ENCODE data around the gene SYNE2.

The SYNE2 gene

GRCh38 chr14:64220466-64220865 is 367.7 kb downstream of the SYNE2 start:
- Histone ChIP-seq H3K4me1 (ENCODE audit: control insufficient read depth in 1 of 2, insufficient read depth in 1 of 2, low read depth in 1 of 2, low read length in 1 of 2) (no peaks in the 10 kb centered on the region), H3K27ac (no peak overlapping the region), H3K36me3 (peaks cover 100% of the 10 kb centered on the region), H3K4me3 (ENCODE audit: low read depth in 1 of 2, low read length in 1 of 2) (no peak overlapping the region), H3K27me3 (peaks cover 19% of the 10 kb centered on the region), H3K9me3 (no peaks in the 10 kb centered on the region)
- no peak for TF ChIP-seq CTCF (IDR thresholded peaks at IDR 0.05)

GRCh38 chr14:64221391-64222003 is 368.7 kb downstream of the SYNE2 start:
- peaks cover 19% of the 10 kb centered on the region for H3K27me3 ChIP-seq
- H3K9me3 ChIP-seq: no peaks in the 10 kb centered on the region
- no peak overlapping the region for H3K27ac ChIP-seq
- no peak overlapping the region for H3K4me3 ChIP-seq (ENCODE audit: low read depth in 1 of 2, low read length in 1 of 2)
- no peaks in the 10 kb centered on the region for H3K4me1 ChIP-seq (ENCODE audit: control insufficient read depth in 1 of 2, insufficient read depth in 1 of 2, low read depth in 1 of 2, low read length in 1 of 2)
- peaks cover 100% of the 10 kb centered on the region for H3K36me3 ChIP-seq
- TF ChIP-seq CTCF (IDR thresholded peaks at IDR 0.05): no peak

GRCh38 chr14:64225151-64225757 is 372.4 kb downstream of the SYNE2 start:
- Histone ChIP-seq H3K4me3 (ENCODE audit: low read depth in 1 of 2, low read length in 1 of 2) (no peak overlapping the region), H3K4me1 (ENCODE audit: control insufficient read depth in 1 of 2, insufficient read depth in 1 of 2, low read depth in 1 of 2, low read length in 1 of 2) (no peaks in the 10 kb centered on the region), H3K9me3 (no peaks in the 10 kb centered on the region), H3K27ac (no peak overlapping the region), H3K36me3 (peaks cover 99% of the 10 kb centered on the region), H3K27me3 (peaks cover 16% of the 10 kb centered on the region)
- no peak for TF ChIP-seq CTCF (IDR thresholded peaks at IDR 0.05)

- Histone ChIP-seq H3K4me3 (ENCODE audit: low read depth in 1 of 2, low read length in 1 of 2) (no peak overlapping the region), H3K36me3 (peaks cover 96% of the 10 kb centered on the region), H3K4me1 (ENCODE audit: control insufficient read depth in 1 of 2, insufficient read depth in 1 of 2, low read depth in 1 of 2, low read length in 1 of 2) (no peaks in the 10 kb centered on the region), H3K27ac (no peak overlapping the region), H3K27me3 (no peaks in the 10 kb centered on the region), H3K9me3 (no peaks in the 10 kb centered on the region)
- no peak for TF ChIP-seq CTCF (IDR thresholded peaks at IDR 0.05)
Measured at GRCh38 chr14:64227856-64228255, 375.1 kb downstream of the SYNE2 start.

- H3K36me3 ChIP-seq: peaks cover 89% of the 10 kb centered on the region
- H3K4me3 ChIP-seq (ENCODE audit: low read depth in 1 of 2, low read length in 1 of 2): no peak overlapping the region
- no peaks in the 10 kb centered on the region for H3K9me3 ChIP-seq
- H3K27me3 ChIP-seq: no peaks in the 10 kb centered on the region
- no peak for TF ChIP-seq CTCF (IDR thresholded peaks at IDR 0.05)
- no peaks in the 10 kb centered on the region for H3K4me1 ChIP-seq (ENCODE audit: control insufficient read depth in 1 of 2, insufficient read depth in 1 of 2, low read depth in 1 of 2, low read length in 1 of 2)
- no peak overlapping the region for H3K27ac ChIP-seq
Measured at GRCh38 chr14:64229489-64229888, 376.7 kb downstream of the SYNE2 start.
